Karpas-422 (cell line): Measurements from ENCODE around the gene SMG5. TPM values are rescaled to one million over a fixed set of nuclear protein-coding genes. Genes with fewer than 3 reads are reported as not detected.

ENCODE experiments used
- DNase-seq: peaks from one replicate; pipeline ENCODE4 v3.0.0-alpha.2; 2015
- H2AFZ ChIP-seq: fragments of 200-600 bp; sonication (generic); 2 replicates; pipeline ENCODE4 v1.6.1; 2014; ENCODE audit warnings: antibody characterized with exemption, low read length, mixed read lengths
- H3K27ac ChIP-seq: fragments of 200-600 bp; sonication (generic); 2 replicates; pipeline ENCODE4 v1.5.1; 2014; ENCODE audit warnings: mild to moderate bottlenecking, low read length, moderate library complexity
- H3K27me3 ChIP-seq: fragments of 200-600 bp; sonication (generic); 2 replicates; pipeline ENCODE4 v1.6.1; 2014; ENCODE audit warnings: low read length, mixed read lengths
- H3K36me3 ChIP-seq: fragments of 200-600 bp; sonication (generic); 2 replicates; pipeline ENCODE4 v1.6.1; 2014; ENCODE audit warnings: low read length, mixed read lengths; ENCODE audit not compliant: insufficient read depth
- H3K4me1 ChIP-seq: fragments of 200-600 bp; sonication (generic); 2 replicates; pipeline ENCODE4 v1.6.1; 2014; ENCODE audit warnings: mild to moderate bottlenecking, low read length, mixed read lengths
- H3K4me2 ChIP-seq: fragments of 200-600 bp; sonication (generic); 2 replicates; pipeline ENCODE4 v1.6.1; 2014; ENCODE audit warnings: low read length, low read depth, mild to moderate bottlenecking; ENCODE audit not compliant: poor library complexity, severe bottlenecking
- H3K4me3 ChIP-seq: fragments of 200-600 bp; sonication (generic); 2 replicates; pipeline ENCODE4 v1.5.1; 2014; ENCODE audit warnings: mild to moderate bottlenecking, antibody characterized with exemption, low read length, mixed read lengths
- H3K79me2 ChIP-seq: fragments of 200-600 bp; sonication (generic); 2 replicates; pipeline ENCODE4 v1.6.1; 2014; ENCODE audit warnings: mild to moderate bottlenecking, low read length, mixed read lengths
- H3K9ac ChIP-seq: fragments of 200-600 bp; sonication (generic); 2 replicates; pipeline ENCODE4 v1.6.0; 2014; ENCODE audit warnings: low read length
- H3K9me2 ChIP-seq: fragments of 200-600 bp; sonication (generic), shearing (Covaris generic); replicated peaks from 2 replicates; pipeline ENCODE4 v1.6.0; 2014; ENCODE audit warnings: mild to moderate bottlenecking, low read length, moderate library complexity; ENCODE audit not compliant: insufficient read depth
- H3K9me3 ChIP-seq: fragments of 300-700, 200-600 bp; sonication (generic); 2 replicates; pipeline ENCODE4 v1.6.1; 2014; ENCODE audit warnings: low read length, mixed read lengths
- H4K20me1 ChIP-seq: fragments of 200-600 bp; sonication (generic); 2 replicates; pipeline ENCODE4 v1.6.1; 2014; ENCODE audit warnings: mild to moderate bottlenecking, antibody characterized with exemption, low read length, low read depth; ENCODE audit not compliant: insufficient read depth
- total RNA-seq: library from RNA; depleted of rRNA; stranded (reverse); fragments of >200 nt; shearing (Covaris generic); gene quantifications from 2 replicates; pipeline ENCODE4 v1.2.3, GENCODE V29; 2014; ENCODE audit warnings: low replicate concordance

Gene SMG5
- total RNA-seq, 1 experiment from 2014 or later = 53.7 TPM

GRCh38 chr1:156259805-156260204 is 22.8 kb downstream of the SMG5 start:
- no peaks in the 10 kb centered on the region for H4K20me1 ChIP-seq
- no peak overlapping the region for H3K4me2 ChIP-seq
- no peaks in the 10 kb centered on the region for H3K9me2 ChIP-seq
- no peak overlapping the region for H3K4me3 ChIP-seq
- no peak overlapping the region for H3K9ac ChIP-seq
- no peak for DNase-seq
- H3K9me3 ChIP-seq = no peaks in the 10 kb centered on the region
- no peak overlapping the region for H3K27ac ChIP-seq
- H3K36me3 ChIP-seq = peaks cover 47% of the 10 kb centered on the region
- no peaks in the 10 kb centered on the region for H3K4me1 ChIP-seq
- H3K27me3 ChIP-seq = no peaks in the 10 kb centered on the region
- H2AFZ ChIP-seq = no peak overlapping the region
- no peaks in the 10 kb centered on the region for H3K79me2 ChIP-seq

GRCh38 chr1:156258859-156259258 is 23.8 kb downstream of the SMG5 start:
- H3K4me2 ChIP-seq = no peak overlapping the region

GRCh38 chr1:156257711-156258110 is 24.9 kb downstream of the SMG5 start:
- H2AFZ ChIP-seq = no peak overlapping the region
- no peak overlapping the region for H3K27ac ChIP-seq
- no peaks in the 10 kb centered on the region for H3K27me3 ChIP-seq
- no peaks in the 10 kb centered on the region for H3K9me2 ChIP-seq
- peaks cover 36% of the 10 kb centered on the region for H3K36me3 ChIP-seq
- no peaks in the 10 kb centered on the region for H3K4me1 ChIP-seq
- no peak overlapping the region for H3K4me3 ChIP-seq
- H3K4me2 ChIP-seq = no peak overlapping the region
- H3K79me2 ChIP-seq = no peaks in the 10 kb centered on the region
- no peak overlapping the region for H3K9ac ChIP-seq
- no peaks in the 10 kb centered on the region for H4K20me1 ChIP-seq
- DNase-seq = no peak
- no peaks in the 10 kb centered on the region for H3K9me3 ChIP-seq

More at GRCh38 chr1:156258859-156259258, 23.8 kb downstream of the SMG5 start:
- H3K9me2 ChIP-seq = no peaks in the 10 kb centered on the region
- no peak for DNase-seq
- H3K9me3 ChIP-seq = no peaks in the 10 kb centered on the region
- H3K9ac ChIP-seq = no peak overlapping the region
- no peaks in the 10 kb centered on the region for H3K27me3 ChIP-seq
- peaks cover 43% of the 10 kb centered on the region for H3K36me3 ChIP-seq
- no peak overlapping the region for H3K4me3 ChIP-seq
- no peaks in the 10 kb centered on the region for H3K79me2 ChIP-seq
- no peak overlapping the region for H3K27ac ChIP-seq
- no peaks in the 10 kb centered on the region for H4K20me1 ChIP-seq
- no peak overlapping the region for H2AFZ ChIP-seq
- H3K4me1 ChIP-seq = no peaks in the 10 kb centered on the region

GRCh38 chr1:156253634-156254033 is 29.0 kb downstream of the SMG5 start:
- Histone ChIP-seq H2AFZ (no peak overlapping the region), H3K27me3 (no peaks in the 10 kb centered on the region), H3K9me3 (no peaks in the 10 kb centered on the region), H3K36me3 (peaks cover 25% of the 10 kb centered on the region; the same call in 1 of the 2 replicates), H3K4me3 (no peak overlapping the region), H3K27ac (no peak overlapping the region), H3K4me1 (no peaks in the 10 kb centered on the region), H4K20me1 (no peaks in the 10 kb centered on the region), H3K4me2 (no peak overlapping the region), H3K9me2 (no peaks in the 10 kb centered on the region), H3K9ac (no peak overlapping the region), H3K79me2 (no peaks in the 10 kb centered on the region)
- no peak for DNase-seq

GRCh38 chr1:156251527-156251926 is 31.1 kb downstream of the SMG5 start:
- Histone ChIP-seq H3K9ac (no peak overlapping the region), H3K27ac (no peak overlapping the region), H3K36me3 (peaks cover 13% of the 10 kb centered on the region; the same call in 1 of the 2 replicates), H2AFZ (no peak overlapping the region), H3K4me3 (no peak overlapping the region), H3K4me2 (no peak overlapping the region), H3K27me3 (no peaks in the 10 kb centered on the region), H3K9me2 (no peaks in the 10 kb centered on the region), H3K4me1 (no peaks in the 10 kb centered on the region), H3K79me2 (no peaks in the 10 kb centered on the region), H4K20me1 (no peaks in the 10 kb centered on the region), H3K9me3 (no peaks in the 10 kb centered on the region)
- no peak for DNase-seq

GRCh38 chr1:156249593-156249992 is 33.0 kb downstream of the SMG5 start:
- no peak for DNase-seq
- Histone ChIP-seq H2AFZ (no peak overlapping the region), H3K4me2 (no peak overlapping the region), H3K9ac (no peak overlapping the region), H3K9me3 (no peaks in the 10 kb centered on the region), H3K27me3 (no peaks in the 10 kb centered on the region), H3K4me3 (no peak overlapping the region), H3K9me2 (no peaks in the 10 kb centered on the region), H3K27ac (no peak overlapping the region), H3K4me1 (no peaks in the 10 kb centered on the region), H3K36me3 (peaks cover 7% of the 10 kb centered on the region; the same call in 1 of the 2 replicates), H4K20me1 (no peaks in the 10 kb centered on the region), H3K79me2 (no peaks in the 10 kb centered on the region)

- Histone ChIP-seq H3K27ac (no peak overlapping the region), H3K36me3 (peaks cover 7% of the 10 kb centered on the region; the same call in 1 of the 2 replicates), H2AFZ (no peak overlapping the region), H3K9me3 (no peaks in the 10 kb centered on the region), H3K4me1 (no peaks in the 10 kb centered on the region), H3K27me3 (no peaks in the 10 kb centered on the region), H3K9ac (no peak overlapping the region), H3K4me3 (no peak overlapping the region), H4K20me1 (no peaks in the 10 kb centered on the region), H3K9me2 (no peaks in the 10 kb centered on the region), H3K4me2 (no peak overlapping the region), H3K79me2 (no peaks in the 10 kb centered on the region)
- DNase-seq = no peak
These were observed 34.3 kb downstream of the SMG5 start for GRCh38 chr1:156248323-156248683.

- Histone ChIP-seq H3K9me2 (no peaks in the 10 kb centered on the region), H3K9ac (no peak within 1 kb of the TSS), H3K4me3 (no peak within 1 kb of the TSS), H3K9me3 (no peaks in the 10 kb centered on the region), H3K79me2 (no peaks in the 10 kb centered on the region), H3K4me2 (no peak within 1 kb of the TSS), H2AFZ (no peak within 1 kb of the TSS), H3K36me3 (peaks cover 6% of the 10 kb centered on the region; the same call in 1 of the 2 replicates), H3K4me1 (no peaks in the 10 kb centered on the region), H3K27me3 (no peaks in the 10 kb centered on the region), H4K20me1 (no peaks in the 10 kb centered on the region), H3K27ac (no peak within 1 kb of the TSS)
- DNase-seq = no peak
These were observed 34.9 kb downstream of the SMG5 start, which contains the start of gene PAQR6 for GRCh38 chr1:156247460-156248322. Gene PAQR6 (minus strand): TSS chr1:156248056. CDS start chr1:156246731, 1,325 bp downstream.
